PC-3 (cell line): Measurements from ENCODE around the gene CHMP5. TPM values are rescaled to one million over a fixed set of nuclear protein-coding genes. Genes with fewer than 3 reads are reported as not detected.
A peak's percentile ranks its signal among the peaks of the same experiment; 100 is the strongest.

Source experiments
- ATAC-seq: fragments of 200-7000 bp; cut with Tn5 transposase; 2 replicates; pipeline ENCODE4 v1.9.1; 2020; ENCODE audit warnings: mild to moderate bottlenecking, moderate library complexity
- BruUV-seq: library from RNA; stranded (reverse); fragments of 400-500 nt; replicated peaks from 2 replicates; lab custom pipeline; 2021; lab: Mats Ljungman, UMichigan
- CTCF ChIA-PET: fragments of 300-600 bp; sonication (Branson Sonifier 250); formaldehyde crosslinking; loops from one replicate; lab custom pipeline; 2022; ENCODE audit warnings: antibody characterized with exemption; lab: Charles Lee
- POLR2A ChIA-PET: fragments of 300-600 bp; sonication (Branson Sonifier 250); formaldehyde crosslinking; loops from one replicate; lab custom pipeline; 2022; ENCODE audit warnings: antibody characterized with exemption; ENCODE audit not compliant: unreplicated experiment; lab: Charles Lee
- DNase-seq: peaks from one replicate; pipeline ENCODE4 v3.0.0-alpha.2; 2015
- H2AFZ ChIP-seq: fragments of 300-600 bp; sonication (generic); 2 replicates; pipeline ENCODE4 v1.6.0; 2016; ENCODE audit warnings: antibody characterized with exemption, low read length
- H3F3A ChIP-seq: fragments of 300-600 bp; sonication (generic); one replicate; pipeline ENCODE4 v1.6.0; 2017; ENCODE audit warnings: antibody characterized with exemption, low read length, control low read depth, mild to moderate bottlenecking; ENCODE audit not compliant: unreplicated experiment
- H3K27ac ChIP-seq: fragments of 300-600 bp; sonication (generic); 2 replicates; pipeline ENCODE4 v1.5.1; 2016; ENCODE audit warnings: mild to moderate bottlenecking, low read length
- H3K27me3 ChIP-seq: fragments of 300-600 bp; sonication (generic); 2 replicates; pipeline ENCODE4 v1.6.1; 2016; ENCODE audit warnings: low read length, mixed read lengths
- H3K36me3 ChIP-seq: fragments of 300-600 bp; sonication (generic); 2 replicates; pipeline ENCODE4 v1.6.1; 2016; ENCODE audit warnings: low read depth, mixed run types, low read length, mixed read lengths
- H3K4me1 ChIP-seq: fragments of 300-600 bp; sonication (generic); 2 replicates; pipeline ENCODE4 v1.5.1; 2016; ENCODE audit warnings: low read length; ENCODE audit not compliant: insufficient read depth
- H3K4me2 ChIP-seq: fragments of 300-600 bp; sonication (generic); 2 replicates; pipeline ENCODE4 v1.6.0; 2016; ENCODE audit warnings: low read length
- H3K4me3 ChIP-seq: fragments of 300-600 bp; sonication (generic); 2 replicates; pipeline ENCODE4 v1.5.1; 2016; ENCODE audit warnings: mild to moderate bottlenecking, low read length, mixed read lengths
- H3K79me2 ChIP-seq: fragments of 300-600 bp; sonication (generic); 2 replicates; pipeline ENCODE4 v1.6.1; 2017; ENCODE audit warnings: low read length, mixed read lengths
- H3K9ac ChIP-seq: fragments of 300-600 bp; sonication (generic); 2 replicates; pipeline ENCODE4 v1.6.0; 2016; ENCODE audit warnings: mild to moderate bottlenecking, low read length
- H3K9me2 ChIP-seq: fragments of 300-600 bp; sonication (generic); replicated peaks from 2 replicates; pipeline ENCODE4 v1.6.1; 2016; ENCODE audit warnings: mixed run types, low read length, mixed read lengths
- H3K9me3 ChIP-seq: fragments of 300-600 bp; sonication (generic); 2 replicates; pipeline ENCODE4 v1.6.1; 2016; ENCODE audit warnings: low read length, mixed read lengths
- H4K20me1 ChIP-seq: fragments of 300-600 bp; sonication (generic); 2 replicates; pipeline ENCODE4 v1.6.1; 2016; ENCODE audit warnings: low read length, mixed read lengths
- EZH2 ChIP-seq: fragments of 300-600 bp; sonication (generic); IDR thresholded peaks from one replicate; pipeline ENCODE4 v1.6.1; 2017; ENCODE audit warnings: antibody characterized with exemption, mild to moderate bottlenecking, low read length; ENCODE audit not compliant: unreplicated experiment
- EZH2phosphoT487 ChIP-seq: fragments of 300-600 bp; sonication (generic); IDR thresholded peaks from 2 replicates; pipeline ENCODE4 v1.6.1; 2018; ENCODE audit warnings: mild to moderate bottlenecking, antibody characterized with exemption, low read length, borderline replicate concordance
- intact Hi-C: fragments of 100-400 bp; cut with micrococcal nuclease; formaldehyde crosslinking; loops from 2 replicates; pipeline ENCODE4 v1.9.0; 2023
- total RNA-seq: library from RNA; depleted of rRNA; stranded (reverse); fragments of >200 nt; gene quantifications from 2 replicates; pipeline ENCODE4 v1.2.3, GENCODE V29; 2014; rRNA removed
- TF ChIP-seq, protein P1 (sequence below): fragments of 300-600 bp; sonication (generic); conservative IDR thresholded peaks from 2 replicates; pipeline ENCODE4 v1.5.1; 2017; ENCODE audit warnings: antibody characterized with exemption, low read depth, mild to moderate bottlenecking, low read length

CHMP5 gene
- total RNA-seq, 1 experiment from 2014 or later = 65.0 TPM

DNA sequence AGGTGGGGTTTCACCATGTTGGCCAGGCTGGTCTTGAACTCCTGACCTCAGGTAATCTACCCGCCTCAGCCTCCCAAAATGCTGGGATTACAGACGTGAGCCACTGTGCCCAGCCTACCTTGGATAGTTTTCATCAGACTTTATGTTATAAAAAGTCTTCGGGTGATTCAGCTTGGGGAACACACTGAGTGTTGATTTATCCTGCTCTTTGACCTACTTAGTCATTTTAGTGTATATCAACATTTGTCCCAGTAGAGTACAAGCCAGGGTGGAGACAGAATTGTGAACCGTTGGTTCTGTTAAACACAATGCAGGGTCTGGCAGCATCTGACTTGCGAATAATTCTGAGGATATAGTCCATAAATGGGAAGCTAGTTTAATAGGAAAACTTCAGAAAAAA is 65.1 kb downstream of the CHMP5 start:
- BruUV-seq = no TSS peak
- ATAC-seq = peak; percentile 53

DNA sequence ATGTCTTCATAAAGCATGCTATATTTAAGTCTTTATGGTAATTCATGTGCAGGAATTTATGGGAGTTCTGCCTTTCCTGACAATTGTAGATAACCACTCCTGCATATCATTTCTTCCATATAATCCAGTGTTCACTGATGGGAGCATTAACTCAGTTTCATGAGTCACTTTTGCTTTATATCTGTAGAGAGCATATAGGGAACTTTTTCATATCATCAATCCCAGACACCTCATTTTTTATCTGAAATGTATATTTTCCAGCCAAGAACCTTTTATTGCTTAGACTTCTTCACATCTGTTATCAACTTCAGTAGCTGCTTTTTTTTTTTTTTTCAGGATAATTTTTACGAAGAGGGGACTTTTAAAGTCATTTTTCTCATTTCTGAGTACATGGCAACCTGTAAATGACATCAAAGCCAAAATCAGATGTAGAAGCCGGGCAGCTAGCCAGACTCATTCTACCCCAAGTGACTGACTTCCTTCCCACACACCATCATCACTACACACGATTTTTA is 66.6 kb downstream of the CHMP5 start:
- TF ChIP-seq, protein P1, sequence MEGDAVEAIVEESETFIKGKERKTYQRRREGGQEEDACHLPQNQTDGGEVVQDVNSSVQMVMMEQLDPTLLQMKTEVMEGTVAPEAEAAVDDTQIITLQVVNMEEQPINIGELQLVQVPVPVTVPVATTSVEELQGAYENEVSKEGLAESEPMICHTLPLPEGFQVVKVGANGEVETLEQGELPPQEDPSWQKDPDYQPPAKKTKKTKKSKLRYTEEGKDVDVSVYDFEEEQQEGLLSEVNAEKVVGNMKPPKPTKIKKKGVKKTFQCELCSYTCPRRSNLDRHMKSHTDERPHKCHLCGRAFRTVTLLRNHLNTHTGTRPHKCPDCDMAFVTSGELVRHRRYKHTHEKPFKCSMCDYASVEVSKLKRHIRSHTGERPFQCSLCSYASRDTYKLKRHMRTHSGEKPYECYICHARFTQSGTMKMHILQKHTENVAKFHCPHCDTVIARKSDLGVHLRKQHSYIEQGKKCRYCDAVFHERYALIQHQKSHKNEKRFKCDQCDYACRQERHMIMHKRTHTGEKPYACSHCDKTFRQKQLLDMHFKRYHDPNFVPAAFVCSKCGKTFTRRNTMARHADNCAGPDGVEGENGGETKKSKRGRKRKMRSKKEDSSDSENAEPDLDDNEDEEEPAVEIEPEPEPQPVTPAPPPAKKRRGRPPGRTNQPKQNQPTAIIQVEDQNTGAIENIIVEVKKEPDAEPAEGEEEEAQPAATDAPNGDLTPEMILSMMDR = no peak
- no peak for TF ChIP-seq EZH2
- TF ChIP-seq EZH2phosphoT487 = no peak
- no peak overlapping the region for H3K4me2 ChIP-seq
- H3K4me3 ChIP-seq = no peak overlapping the region

More for the DNA sequence above, 65.1 kb downstream of the CHMP5 start:
- H3K4me3 ChIP-seq = peak overlapping the region; percentile 31; the same call in 1 of the 2 replicates
- POLR2A ChIA-PET = interaction anchor here (0.6 to 0.9 kb wide), 2 partner anchors 40 to 71 kb away, joined by 3 read pairs; partner anchors contain the start of gene NFX1
- peaks cover 32% of the 10 kb centered on the region for H3K4me1 ChIP-seq
- H4K20me1 ChIP-seq = no peaks in the 10 kb centered on the region
- H3K9me2 ChIP-seq = no peaks in the 10 kb centered on the region
- H3K9ac ChIP-seq = peak overlapping the region; percentile 70
- H3K79me2 ChIP-seq = 0 out of 2 replicates have a peak, but pooled peaks cover 3% of the 10 kb centered on the region
- H3K27me3 ChIP-seq = no peaks in the 10 kb centered on the region
- H3K9me3 ChIP-seq = no peaks in the 10 kb centered on the region
- H3F3A ChIP-seq = peaks cover 3% of the 10 kb centered on the region
- peak overlapping the region; percentile 80 for H3K4me2 ChIP-seq
- peak overlapping the region; percentile 94 for H3K27ac ChIP-seq
- H2AFZ ChIP-seq = no peak overlapping the region
- DNase-seq = peak; percentile 83
- peaks cover 28% of the 10 kb centered on the region for H3K36me3 ChIP-seq
- intact Hi-C loops = loop anchor here (1.0 to 2.0 kb wide), 3 partner anchors 10 to 39 kb away; partner anchors contain the start of gene NFX1
- TF ChIP-seq EZH2 (no peak), EZH2phosphoT487 (no peak)
- TF ChIP-seq, protein P1 = no peak
- CTCF ChIA-PET = interaction anchor here (0.6 kb wide), 2 partner anchors 86 to 1744 kb away, joined by 4 to 6 read pairs; no protein-coding TSS in a partner anchor

More for the DNA sequence above, 66.6 kb downstream of the CHMP5 start:
- BruUV-seq = no TSS peak
- Histone ChIP-seq H3K27me3 (no peaks in the 10 kb centered on the region), H2AFZ (no peak overlapping the region), H4K20me1 (no peaks in the 10 kb centered on the region), H3K9ac (no peak overlapping the region), H3K9me3 (no peaks in the 10 kb centered on the region), H3K9me2 (no peaks in the 10 kb centered on the region), H3K36me3 (peaks cover 26% of the 10 kb centered on the region), H3F3A (peaks cover 3% of the 10 kb centered on the region), H3K79me2 (0 out of 2 replicates have a peak, but pooled peaks cover 3% of the 10 kb centered on the region), H3K27ac (no peak overlapping the region), H3K4me1 (peaks cover 32% of the 10 kb centered on the region)
- ChIA-PET CTCF (no interaction called here), POLR2A (no interaction called here)
- DNase-seq (no peak), ATAC-seq (no peak)
- intact Hi-C loops = no loop called here

Other genes starting within 250 kb of the CHMP5 start
- 109 and 114 TPM in 2 replicates for gene DNAJA1, start 239.8 kb upstream of the CHMP5 start, total RNA-seq
- gene SMU1, start 188.4 kb upstream of the CHMP5 start, total RNA-seq = 17.4 and 17.6 TPM in 2 replicates
- 14.8 and 23.1 TPM in 2 replicates for gene B4GALT1, start 97.7 kb upstream of the CHMP5 start, total RNA-seq
- gene SPINK4, start 24.9 kb upstream of the CHMP5 start, total RNA-seq = not detected in 2 replicates
- 103 and 132 TPM in 2 replicates for gene BAG1, start 341 bp upstream of the CHMP5 start, total RNA-seq
- 12.5 and 15.4 TPM in 2 replicates for gene NFX1, start 25.5 kb downstream of the CHMP5 start, total RNA-seq
- not detected in 2 replicates for gene AQP7, start 137.5 kb downstream of the CHMP5 start, total RNA-seq
- gene AQP3, start 182.5 kb downstream of the CHMP5 start, total RNA-seq = 5.1 and 9.6 TPM in 2 replicates
- gene NOL6, start 208.9 kb downstream of the CHMP5 start, total RNA-seq = 35.9 and 55.2 TPM in 2 replicates